Measurements from ENCODE around the gene TSPAN7. TPM values are rescaled to one million over a fixed set of nuclear protein-coding genes. Genes with fewer than 3 reads are reported as not detected.

Gene TSPAN7
- total and polyA plus RNA-seq, 2 donors, result 6.3 to 24.3 TPM

- Histone ChIP-seq H3K27ac (ENCODE audit: low read depth in 1 of 2, low read length in 1 of 2) (no peak overlapping the region), H3K36me3 (ENCODE audit: control insufficient read depth in 2 of 2, insufficient read depth in 2 of 2, low read length in 1 of 2) (no peaks in the 10 kb centered on the region), H3K27me3 (ENCODE audit: control insufficient read depth in 2 of 2, insufficient read depth in 1 of 2, low read length in 1 of 2) (no peaks in the 10 kb centered on the region), H3K9me3 (ENCODE audit: control insufficient read depth in 2 of 2, insufficient read depth in 1 of 2, low read length in 1 of 2) (no peaks in the 10 kb centered on the region), H3K4me3 (ENCODE audit: low read length in 2 of 2) (no peak overlapping the region), H3K4me1 (ENCODE audit: control insufficient read depth in 2 of 2, insufficient read depth in 2 of 2, low read length in 2 of 2) (no peaks in the 10 kb centered on the region)
- WGBS, result 95% methylated on average over 6 of the region's 6 CpGs
- no peak for DNase-seq (ENCODE audit: low read depth in 6 of 9, low spot score in 9 of 9)
Measured at GRCh38 chrX:38660395-38661102, 99.2 kb downstream of the TSPAN7 start.

DNA sequence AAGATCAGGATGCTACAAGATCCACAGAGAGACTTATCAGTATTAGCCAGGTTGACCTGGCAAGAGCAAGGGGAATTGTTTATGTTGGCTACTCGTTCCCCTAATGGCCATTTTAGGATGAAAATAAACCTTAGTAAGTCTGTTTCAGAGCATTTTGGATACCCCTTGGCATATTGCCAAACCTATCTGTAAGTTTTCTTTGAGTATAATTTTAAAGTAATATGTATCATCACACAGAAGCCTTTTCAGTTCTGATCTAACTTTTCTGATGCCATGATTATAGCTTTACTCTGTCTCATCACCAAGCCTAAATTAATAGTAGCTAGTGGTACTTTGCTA lies 99.7 kb downstream of the TSPAN7 start:
- Histone ChIP-seq H3K27ac (ENCODE audit: low read depth in 1 of 2, low read length in 1 of 2) (no peak overlapping the region), H3K9me3 (ENCODE audit: control insufficient read depth in 2 of 2, insufficient read depth in 1 of 2, low read length in 1 of 2) (no peaks in the 10 kb centered on the region), H3K36me3 (ENCODE audit: control insufficient read depth in 2 of 2, insufficient read depth in 2 of 2, low read length in 1 of 2) (no peaks in the 10 kb centered on the region), H3K4me1 (ENCODE audit: control insufficient read depth in 2 of 2, insufficient read depth in 2 of 2, low read length in 2 of 2) (no peaks in the 10 kb centered on the region), H3K27me3 (ENCODE audit: control insufficient read depth in 2 of 2, insufficient read depth in 1 of 2, low read length in 1 of 2) (no peaks in the 10 kb centered on the region), H3K4me3 (ENCODE audit: low read length in 2 of 2) (no peak overlapping the region)
- no peak for DNase-seq (ENCODE audit: low read depth in 6 of 9, low spot score in 9 of 9)
- 82% methylated on average over 1 of the region's 1 CpG for WGBS

GRCh38 chrX:38661561-38661960 lies 100.2 kb downstream of the TSPAN7 start:
- WGBS, result 95% methylated on average over 5 of the region's 5 CpGs
- H3K4me1 ChIP-seq (ENCODE audit: control insufficient read depth in 2 of 2, insufficient read depth in 2 of 2, low read length in 2 of 2), result no peaks in the 10 kb centered on the region
- H3K27ac ChIP-seq (ENCODE audit: low read depth in 1 of 2, low read length in 1 of 2), result no peak overlapping the region
- no peaks in the 10 kb centered on the region for H3K36me3 ChIP-seq (ENCODE audit: control insufficient read depth in 2 of 2, insufficient read depth in 2 of 2, low read length in 1 of 2)
- H3K9me3 ChIP-seq (ENCODE audit: control insufficient read depth in 2 of 2, insufficient read depth in 1 of 2, low read length in 1 of 2), result no peaks in the 10 kb centered on the region
- no peak for DNase-seq (ENCODE audit: low read depth in 6 of 9, low spot score in 9 of 9)
- no peaks in the 10 kb centered on the region for H3K27me3 ChIP-seq (ENCODE audit: control insufficient read depth in 2 of 2, insufficient read depth in 1 of 2, low read length in 1 of 2)
- no peak overlapping the region for H3K4me3 ChIP-seq (ENCODE audit: low read length in 2 of 2)

DNA sequence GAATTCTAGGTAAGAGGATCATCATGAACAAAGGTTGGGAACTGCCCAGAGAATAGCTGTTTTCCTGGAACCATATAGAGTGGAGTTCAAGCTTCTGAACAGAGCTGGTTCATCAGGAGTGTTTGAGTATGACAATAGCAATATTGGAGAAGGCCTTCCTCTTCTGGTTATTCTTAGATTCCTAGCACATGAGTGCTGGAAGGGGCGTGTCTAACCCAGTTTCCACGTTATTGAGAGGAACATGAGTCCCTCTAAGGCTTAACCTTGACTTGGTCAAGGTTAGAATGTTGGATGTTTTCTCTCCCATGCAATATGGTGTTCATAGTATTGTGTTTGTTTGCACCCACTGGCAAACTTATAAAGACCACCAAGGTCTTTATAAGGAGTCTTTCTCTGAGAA lies 101.3 kb downstream of the TSPAN7 start:
- Histone ChIP-seq H3K9me3 (ENCODE audit: control insufficient read depth in 2 of 2, insufficient read depth in 1 of 2, low read length in 1 of 2) (no peaks in the 10 kb centered on the region), H3K4me3 (ENCODE audit: low read length in 2 of 2) (no peak overlapping the region), H3K27ac (ENCODE audit: low read depth in 1 of 2, low read length in 1 of 2) (no peak overlapping the region), H3K27me3 (ENCODE audit: control insufficient read depth in 2 of 2, insufficient read depth in 1 of 2, low read length in 1 of 2) (no peaks in the 10 kb centered on the region), H3K36me3 (ENCODE audit: control insufficient read depth in 2 of 2, insufficient read depth in 2 of 2, low read length in 1 of 2) (no peaks in the 10 kb centered on the region), H3K4me1 (ENCODE audit: control insufficient read depth in 2 of 2, insufficient read depth in 2 of 2, low read length in 2 of 2) (no peaks in the 10 kb centered on the region)
- WGBS, result 73% methylated on average over 2 of the region's 2 CpGs
- DNase-seq (ENCODE audit: low read depth in 6 of 9, low spot score in 9 of 9), result no peak

GRCh38 chrX:38664285-38664684 lies 102.9 kb downstream of the TSPAN7 start:
- no peak overlapping the region for H3K27ac ChIP-seq (ENCODE audit: low read depth in 1 of 2, low read length in 1 of 2)
- H3K9me3 ChIP-seq (ENCODE audit: control insufficient read depth in 2 of 2, insufficient read depth in 1 of 2, low read length in 1 of 2), result no peaks in the 10 kb centered on the region
- 45% methylated on average over 5 of the region's 5 CpGs for WGBS
- DNase-seq (ENCODE audit: low read depth in 6 of 9, low spot score in 9 of 9), result peak in 4 of 9 donors; percentile 17 to 41 (median 19)
- no peaks in the 10 kb centered on the region for H3K4me1 ChIP-seq (ENCODE audit: control insufficient read depth in 2 of 2, insufficient read depth in 2 of 2, low read length in 2 of 2)
- no peak overlapping the region for H3K4me3 ChIP-seq (ENCODE audit: low read length in 2 of 2)
- no peaks in the 10 kb centered on the region for H3K36me3 ChIP-seq (ENCODE audit: control insufficient read depth in 2 of 2, insufficient read depth in 2 of 2, low read length in 1 of 2)
- H3K27me3 ChIP-seq (ENCODE audit: control insufficient read depth in 2 of 2, insufficient read depth in 1 of 2, low read length in 1 of 2), result no peaks in the 10 kb centered on the region

GRCh38 chrX:38666909-38667308 lies 105.6 kb downstream of the TSPAN7 start:
- H3K4me3 ChIP-seq (ENCODE audit: low read length in 2 of 2), result no peak overlapping the region
- no peak for DNase-seq (ENCODE audit: low read depth in 6 of 9, low spot score in 9 of 9)
- H3K36me3 ChIP-seq (ENCODE audit: control insufficient read depth in 2 of 2, insufficient read depth in 2 of 2, low read length in 1 of 2), result no peaks in the 10 kb centered on the region
- H3K27me3 ChIP-seq (ENCODE audit: control insufficient read depth in 2 of 2, insufficient read depth in 1 of 2, low read length in 1 of 2), result no peaks in the 10 kb centered on the region
- no peak overlapping the region for H3K27ac ChIP-seq (ENCODE audit: low read depth in 1 of 2, low read length in 1 of 2)
- no peaks in the 10 kb centered on the region for H3K4me1 ChIP-seq (ENCODE audit: control insufficient read depth in 2 of 2, insufficient read depth in 2 of 2, low read length in 2 of 2)
- H3K9me3 ChIP-seq (ENCODE audit: control insufficient read depth in 2 of 2, insufficient read depth in 1 of 2, low read length in 1 of 2), result no peaks in the 10 kb centered on the region

GRCh38 chrX:38668771-38669170 lies 107.4 kb downstream of the TSPAN7 start:
- Histone ChIP-seq H3K36me3 (ENCODE audit: control insufficient read depth in 2 of 2, insufficient read depth in 2 of 2, low read length in 1 of 2) (no peaks in the 10 kb centered on the region), H3K27me3 (ENCODE audit: control insufficient read depth in 2 of 2, insufficient read depth in 1 of 2, low read length in 1 of 2) (no peaks in the 10 kb centered on the region), H3K27ac (ENCODE audit: low read depth in 1 of 2, low read length in 1 of 2) (no peak overlapping the region), H3K9me3 (ENCODE audit: control insufficient read depth in 2 of 2, insufficient read depth in 1 of 2, low read length in 1 of 2) (no peaks in the 10 kb centered on the region), H3K4me1 (ENCODE audit: control insufficient read depth in 2 of 2, insufficient read depth in 2 of 2, low read length in 2 of 2) (no peaks in the 10 kb centered on the region), H3K4me3 (ENCODE audit: low read length in 2 of 2) (no peak overlapping the region)
- 100% methylated on average over 1 of the region's 1 CpG for WGBS
- no peak for DNase-seq (ENCODE audit: low read depth in 6 of 9, low spot score in 9 of 9)

DNA sequence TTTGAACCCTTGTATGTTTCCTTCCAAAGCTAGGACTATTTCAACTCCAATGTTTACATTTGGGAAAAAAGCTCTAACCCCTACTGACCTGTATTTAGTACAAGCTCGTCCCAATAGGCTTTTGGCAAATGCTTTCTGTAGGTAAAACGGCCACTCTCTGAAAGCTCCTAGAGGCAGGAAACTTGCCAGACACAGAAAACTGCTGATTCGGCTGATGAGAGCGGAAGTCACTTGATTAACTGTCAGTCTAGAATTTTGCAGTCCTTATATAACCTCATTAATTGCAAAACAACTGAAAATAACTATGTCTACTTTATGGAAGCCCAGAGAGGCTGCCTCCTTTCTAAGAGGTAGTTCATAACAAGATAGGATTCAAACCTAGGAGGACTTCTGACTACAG lies 108.1 kb downstream of the TSPAN7 start:
- no peaks in the 10 kb centered on the region for H3K9me3 ChIP-seq (ENCODE audit: control insufficient read depth in 2 of 2, insufficient read depth in 1 of 2, low read length in 1 of 2)
- DNase-seq (ENCODE audit: low read depth in 6 of 9, low spot score in 9 of 9), result peak in 1 of 9 donors; percentile 38
- no peaks in the 10 kb centered on the region for H3K4me1 ChIP-seq (ENCODE audit: control insufficient read depth in 2 of 2, insufficient read depth in 2 of 2, low read length in 2 of 2)
- H3K27me3 ChIP-seq (ENCODE audit: control insufficient read depth in 2 of 2, insufficient read depth in 1 of 2, low read length in 1 of 2), result no peaks in the 10 kb centered on the region
- 25% methylated on average over 4 of the region's 4 CpGs for WGBS
- H3K36me3 ChIP-seq (ENCODE audit: control insufficient read depth in 2 of 2, insufficient read depth in 2 of 2, low read length in 1 of 2), result no peaks in the 10 kb centered on the region
- no peak overlapping the region for H3K4me3 ChIP-seq (ENCODE audit: low read length in 2 of 2)
- H3K27ac ChIP-seq (ENCODE audit: low read depth in 1 of 2, low read length in 1 of 2), result no peak overlapping the region

DNA sequence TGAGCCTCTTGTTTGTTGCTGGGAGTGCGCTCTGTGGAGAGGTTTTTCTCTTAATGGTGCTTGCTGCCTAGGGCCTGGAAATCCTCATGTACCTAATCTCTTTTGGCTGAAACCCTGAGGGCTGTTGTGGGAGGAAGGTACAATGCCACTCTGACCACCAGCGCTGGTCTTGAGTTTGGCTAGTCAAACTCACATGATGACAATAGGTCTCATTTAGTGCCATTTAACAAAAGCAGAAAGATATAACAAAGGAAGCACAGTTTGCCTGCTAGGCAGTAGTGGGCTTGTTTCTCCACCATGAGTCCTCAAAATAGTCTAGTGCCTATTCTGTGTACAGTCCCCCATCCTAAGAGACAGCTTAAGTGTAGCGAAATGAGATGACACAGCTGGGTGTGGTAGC lies 111.3 kb downstream of the TSPAN7 start:
- 98% methylated on average over 3 of the region's 3 CpGs for WGBS
- Histone ChIP-seq H3K4me1 (ENCODE audit: control insufficient read depth in 2 of 2, insufficient read depth in 2 of 2, low read length in 2 of 2) (no peaks in the 10 kb centered on the region), H3K36me3 (ENCODE audit: control insufficient read depth in 2 of 2, insufficient read depth in 2 of 2, low read length in 1 of 2) (no peaks in the 10 kb centered on the region), H3K4me3 (ENCODE audit: low read length in 2 of 2) (no peak overlapping the region), H3K9me3 (ENCODE audit: control insufficient read depth in 2 of 2, insufficient read depth in 1 of 2, low read length in 1 of 2) (no peaks in the 10 kb centered on the region), H3K27me3 (ENCODE audit: control insufficient read depth in 2 of 2, insufficient read depth in 1 of 2, low read length in 1 of 2) (no peaks in the 10 kb centered on the region), H3K27ac (ENCODE audit: low read depth in 1 of 2, low read length in 1 of 2) (no peak overlapping the region)
- DNase-seq (ENCODE audit: low read depth in 6 of 9, low spot score in 9 of 9), result no peak

DNA sequence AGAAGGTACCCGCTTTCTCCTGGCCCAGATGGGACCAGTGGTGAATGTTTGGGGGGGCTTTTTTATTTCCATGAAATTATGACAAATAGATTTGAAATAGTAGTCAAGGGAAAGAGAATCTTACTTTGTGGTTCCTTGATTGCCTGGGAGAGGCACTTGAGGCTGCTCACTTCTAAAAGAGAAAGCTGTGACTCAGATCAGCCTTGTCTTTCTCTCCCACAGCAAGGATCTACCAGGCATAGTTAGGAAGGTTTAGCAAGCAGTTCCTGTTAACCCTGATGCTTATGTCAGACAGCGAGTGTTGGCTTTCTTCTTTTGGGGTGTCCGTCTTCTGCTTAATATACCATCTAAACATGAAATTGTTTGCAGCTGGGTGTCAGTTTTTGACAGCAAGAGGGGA lies 114.5 kb downstream of the TSPAN7 start:
- no peaks in the 10 kb centered on the region for H3K36me3 ChIP-seq (ENCODE audit: control insufficient read depth in 2 of 2, insufficient read depth in 2 of 2, low read length in 1 of 2)
- no peak for DNase-seq (ENCODE audit: low read depth in 6 of 9, low spot score in 9 of 9)
- WGBS, result 98% methylated on average over 3 of the region's 3 CpGs
- no peaks in the 10 kb centered on the region for H3K27me3 ChIP-seq (ENCODE audit: control insufficient read depth in 2 of 2, insufficient read depth in 1 of 2, low read length in 1 of 2)
- no peaks in the 10 kb centered on the region for H3K9me3 ChIP-seq (ENCODE audit: control insufficient read depth in 2 of 2, insufficient read depth in 1 of 2, low read length in 1 of 2)
- no peak overlapping the region for H3K4me3 ChIP-seq (ENCODE audit: low read length in 2 of 2)
- no peak overlapping the region for H3K27ac ChIP-seq (ENCODE audit: low read depth in 1 of 2, low read length in 1 of 2)
- H3K4me1 ChIP-seq (ENCODE audit: control insufficient read depth in 2 of 2, insufficient read depth in 2 of 2, low read length in 2 of 2), result no peaks in the 10 kb centered on the region
